ENCODE results near the gene CYP11A1.

Gene CYP11A1

GRCh38 chr15:74376825-74377581 is 9.6 kb upstream of the CYP11A1 start:
- Histone ChIP-seq H3K9me3 (ENCODE audit: control insufficient read depth, low read depth, low read length) (no peaks in the 10 kb centered on the region), H3K36me3 (ENCODE audit: control insufficient read depth, low read depth, low read length) (no peaks in the 10 kb centered on the region), H3K4me1 (ENCODE audit: control insufficient read depth, low read depth, low read length) (peaks cover 5% of the 10 kb centered on the region), H3K4me3 (ENCODE audit: low read length) (no peak overlapping the region), H3K27ac (ENCODE audit: low read length) (no peak overlapping the region), H3K9ac (ENCODE audit: low read length) (no peak overlapping the region), H3K27me3 (ENCODE audit: control insufficient read depth, insufficient read depth, low read length) (peaks cover 4% of the 10 kb centered on the region)

- Histone ChIP-seq H3K9me3 (ENCODE audit: control insufficient read depth, low read depth, low read length) (no peaks in the 10 kb centered on the region), H3K4me1 (ENCODE audit: control insufficient read depth, low read depth, low read length) (peaks cover 5% of the 10 kb centered on the region), H3K36me3 (ENCODE audit: control insufficient read depth, low read depth, low read length) (no peaks in the 10 kb centered on the region), H3K4me3 (ENCODE audit: low read length) (no peak overlapping the region), H3K27me3 (ENCODE audit: control insufficient read depth, insufficient read depth, low read length) (peaks cover 4% of the 10 kb centered on the region), H3K27ac (ENCODE audit: low read length) (no peak overlapping the region), H3K9ac (ENCODE audit: low read length) (no peak overlapping the region)
Measured at GRCh38 chr15:74376226-74376625, 8.8 kb upstream of the CYP11A1 start.

- H3K9ac ChIP-seq (ENCODE audit: low read length): no peak overlapping the region
- peaks cover 5% of the 10 kb centered on the region for H3K4me1 ChIP-seq (ENCODE audit: control insufficient read depth, low read depth, low read length)
- H3K4me3 ChIP-seq (ENCODE audit: low read length): peak overlapping the region; percentile 74
- H3K27ac ChIP-seq (ENCODE audit: low read length): no peak overlapping the region
- no peaks in the 10 kb centered on the region for H3K36me3 ChIP-seq (ENCODE audit: control insufficient read depth, low read depth, low read length)
- peaks cover 4% of the 10 kb centered on the region for H3K27me3 ChIP-seq (ENCODE audit: control insufficient read depth, insufficient read depth, low read length)
- H3K9me3 ChIP-seq (ENCODE audit: control insufficient read depth, low read depth, low read length): no peaks in the 10 kb centered on the region
Measured at GRCh38 chr15:74375303-74375693, 7.9 kb upstream of the CYP11A1 start.

- peak overlapping the region; percentile 74 for H3K4me3 ChIP-seq (ENCODE audit: low read length)
- H3K9me3 ChIP-seq (ENCODE audit: control insufficient read depth, low read depth, low read length): no peaks in the 10 kb centered on the region
- no peak overlapping the region for H3K9ac ChIP-seq (ENCODE audit: low read length)
- no peak overlapping the region for H3K27ac ChIP-seq (ENCODE audit: low read length)
- H3K36me3 ChIP-seq (ENCODE audit: control insufficient read depth, low read depth, low read length): no peaks in the 10 kb centered on the region
- H3K27me3 ChIP-seq (ENCODE audit: control insufficient read depth, insufficient read depth, low read length): peaks cover 4% of the 10 kb centered on the region
- H3K4me1 ChIP-seq (ENCODE audit: control insufficient read depth, low read depth, low read length): peaks cover 5% of the 10 kb centered on the region
Measured at GRCh38 chr15:74374648-74375302, 7.3 kb upstream of the CYP11A1 start.

GRCh38 chr15:74373731-74374647 is 6.5 kb upstream of the CYP11A1 start:
- Histone ChIP-seq H3K36me3 (ENCODE audit: control insufficient read depth, low read depth, low read length) (no peaks in the 10 kb centered on the region), H3K27me3 (ENCODE audit: control insufficient read depth, insufficient read depth, low read length) (peaks cover 4% of the 10 kb centered on the region), H3K9ac (ENCODE audit: low read length) (peak overlapping the region; percentile 23), H3K27ac (ENCODE audit: low read length) (no peak overlapping the region), H3K4me3 (ENCODE audit: low read length) (peak overlapping the region; percentile 74), H3K4me1 (ENCODE audit: control insufficient read depth, low read depth, low read length) (peaks cover 5% of the 10 kb centered on the region), H3K9me3 (ENCODE audit: control insufficient read depth, low read depth, low read length) (no peaks in the 10 kb centered on the region)

GRCh38 chr15:74373056-74373650 is 5.7 kb upstream of the CYP11A1 start:
- Histone ChIP-seq H3K4me3 (ENCODE audit: low read length) (no peak overlapping the region), H3K4me1 (ENCODE audit: control insufficient read depth, low read depth, low read length) (peaks cover 5% of the 10 kb centered on the region), H3K27me3 (ENCODE audit: control insufficient read depth, insufficient read depth, low read length) (peaks cover 4% of the 10 kb centered on the region), H3K9ac (ENCODE audit: low read length) (no peak overlapping the region), H3K36me3 (ENCODE audit: control insufficient read depth, low read depth, low read length) (no peaks in the 10 kb centered on the region), H3K9me3 (ENCODE audit: control insufficient read depth, low read depth, low read length) (no peaks in the 10 kb centered on the region), H3K27ac (ENCODE audit: low read length) (no peak overlapping the region)

GRCh38 chr15:74370471-74370870 is 3.0 kb upstream of the CYP11A1 start:
- no peaks in the 10 kb centered on the region for H3K36me3 ChIP-seq (ENCODE audit: control insufficient read depth, low read depth, low read length)
- H3K9me3 ChIP-seq (ENCODE audit: control insufficient read depth, low read depth, low read length): no peaks in the 10 kb centered on the region
- H3K4me3 ChIP-seq (ENCODE audit: low read length): no peak overlapping the region
- H3K27ac ChIP-seq (ENCODE audit: low read length): no peak overlapping the region
- H3K9ac ChIP-seq (ENCODE audit: low read length): no peak overlapping the region
- H3K27me3 ChIP-seq (ENCODE audit: control insufficient read depth, insufficient read depth, low read length): peaks cover 17% of the 10 kb centered on the region
- H3K4me1 ChIP-seq (ENCODE audit: control insufficient read depth, low read depth, low read length): peaks cover 6% of the 10 kb centered on the region

GRCh38 chr15:74369756-74370155 is 2.3 kb upstream of the CYP11A1 start:
- H3K4me3 ChIP-seq (ENCODE audit: low read length): no peak overlapping the region
- H3K27ac ChIP-seq (ENCODE audit: low read length): no peak overlapping the region
- H3K9ac ChIP-seq (ENCODE audit: low read length): no peak overlapping the region
- H3K27me3 ChIP-seq (ENCODE audit: control insufficient read depth, insufficient read depth, low read length): peaks cover 21% of the 10 kb centered on the region
- no peaks in the 10 kb centered on the region for H3K36me3 ChIP-seq (ENCODE audit: control insufficient read depth, low read depth, low read length)
- no peaks in the 10 kb centered on the region for H3K9me3 ChIP-seq (ENCODE audit: control insufficient read depth, low read depth, low read length)
- peaks cover 9% of the 10 kb centered on the region for H3K4me1 ChIP-seq (ENCODE audit: control insufficient read depth, low read depth, low read length)

GRCh38 chr15:74369084-74369745 is 1.8 kb upstream of the CYP11A1 start:
- Histone ChIP-seq H3K9ac (ENCODE audit: low read length) (no peak overlapping the region), H3K27me3 (ENCODE audit: control insufficient read depth, insufficient read depth, low read length) (peaks cover 25% of the 10 kb centered on the region), H3K4me1 (ENCODE audit: control insufficient read depth, low read depth, low read length) (peaks cover 13% of the 10 kb centered on the region), H3K27ac (ENCODE audit: low read length) (no peak overlapping the region), H3K9me3 (ENCODE audit: control insufficient read depth, low read depth, low read length) (no peaks in the 10 kb centered on the region), H3K4me3 (ENCODE audit: low read length) (no peak overlapping the region), H3K36me3 (ENCODE audit: control insufficient read depth, low read depth, low read length) (no peaks in the 10 kb centered on the region)

- Histone ChIP-seq H3K4me3 (ENCODE audit: low read length) (no peak overlapping the region), H3K9me3 (ENCODE audit: control insufficient read depth, low read depth, low read length) (no peaks in the 10 kb centered on the region), H3K9ac (ENCODE audit: low read length) (no peak overlapping the region), H3K27ac (ENCODE audit: low read length) (no peak overlapping the region), H3K27me3 (ENCODE audit: control insufficient read depth, insufficient read depth, low read length) (peaks cover 26% of the 10 kb centered on the region), H3K4me1 (ENCODE audit: control insufficient read depth, low read depth, low read length) (peaks cover 13% of the 10 kb centered on the region), H3K36me3 (ENCODE audit: control insufficient read depth, low read depth, low read length) (no peaks in the 10 kb centered on the region)
Measured at GRCh38 chr15:74368121-74368520, 675 bp upstream of the CYP11A1 start.

Measured in iPS-18a (cell line).